GM19099 (cell line): ENCODE measurements around the gene MAP2.

Source experiments
- POLR2A ChIP-seq: IDR thresholded peaks from 3 replicates; pipeline ENCODE4 v1.6.1; 2011; ENCODE audit warnings: low read depth; ENCODE audit not compliant: insufficient read length; ENCODE audit errors: extremely low read depth

MAP2 gene

DNA sequence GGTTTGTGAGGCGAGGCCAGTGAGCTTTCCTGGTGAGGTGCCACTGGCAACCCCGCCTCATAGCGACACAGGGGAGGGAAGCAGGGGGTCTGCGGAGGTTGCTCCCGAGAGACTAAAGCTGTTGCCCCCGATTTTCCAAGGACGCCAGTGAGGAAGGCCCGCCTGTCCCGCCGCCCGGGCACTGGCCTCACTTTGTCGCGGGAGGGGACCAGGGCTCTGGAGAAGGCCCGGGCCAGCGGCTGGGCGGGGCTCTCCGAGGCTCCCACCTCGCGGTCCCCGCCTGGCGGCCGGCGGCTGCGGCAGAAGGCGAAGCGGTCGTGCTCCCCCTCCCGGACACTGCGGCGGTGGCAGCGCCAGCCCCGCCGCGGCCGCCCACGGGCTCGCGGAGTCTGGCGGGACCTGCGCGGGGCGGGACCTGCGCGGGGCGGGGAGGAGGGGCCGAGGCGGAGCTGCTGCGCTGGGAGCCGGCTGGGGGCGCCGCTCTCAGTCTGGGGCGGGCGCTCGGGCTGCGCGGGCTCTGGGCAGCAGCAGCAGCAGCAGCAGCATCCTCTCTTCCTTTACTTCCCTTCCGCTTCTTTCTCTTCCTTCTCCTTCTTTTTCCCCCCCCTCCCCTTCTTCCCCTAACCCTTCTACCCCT, at the start of gene MAP2:
MAP2 (plus strand) TSS at position 486 of the 637 bp plus-strand sequence. CDS start 229,124 bp downstream, outside the sequence.
- no peak for TF ChIP-seq POLR2A

DNA sequence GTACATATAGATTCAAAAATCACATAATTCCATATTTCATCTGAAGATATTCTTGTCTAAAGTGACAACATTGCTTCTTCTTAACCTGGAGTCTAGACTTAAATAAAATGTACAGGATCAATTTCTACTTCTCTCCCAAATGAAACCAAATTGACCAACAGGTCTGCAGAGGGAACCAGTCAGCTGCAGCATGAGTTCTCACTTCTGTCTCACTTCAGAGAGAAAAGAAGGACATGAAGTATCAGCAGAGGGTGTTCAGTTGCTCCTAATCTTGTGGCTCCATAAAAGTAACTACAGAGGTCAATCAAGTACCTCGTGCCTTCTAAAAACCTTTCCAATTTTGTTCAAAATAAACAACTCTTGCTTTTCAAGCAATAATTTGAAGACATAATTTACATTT, 47.2 kb upstream of the MAP2 start:
- TF ChIP-seq POLR2A, result no peak

- no peak for TF ChIP-seq POLR2A
Observed at GRCh38 chr2:209380293-209380692, 43.6 kb upstream of the MAP2 start.

DNA sequence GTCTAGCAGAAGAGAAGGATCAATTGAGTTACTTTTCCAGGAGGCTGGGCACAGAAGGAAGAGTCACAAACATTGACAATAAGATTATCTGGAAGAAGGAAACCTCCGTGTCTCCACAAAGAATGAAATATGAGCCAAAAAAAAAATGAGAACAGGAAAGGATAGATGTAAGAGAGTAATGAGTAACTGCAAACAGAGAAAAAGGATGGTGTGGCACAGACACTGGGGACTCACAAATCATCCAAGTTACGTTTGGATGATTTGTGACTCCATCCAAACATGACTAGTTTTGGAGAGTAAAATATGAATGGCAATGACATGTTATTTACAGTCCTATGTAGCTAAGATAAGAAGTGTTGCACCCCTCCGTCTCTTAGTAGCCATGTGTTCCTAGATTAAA, 42.8 kb upstream of the MAP2 start:
- TF ChIP-seq POLR2A, result no peak

DNA sequence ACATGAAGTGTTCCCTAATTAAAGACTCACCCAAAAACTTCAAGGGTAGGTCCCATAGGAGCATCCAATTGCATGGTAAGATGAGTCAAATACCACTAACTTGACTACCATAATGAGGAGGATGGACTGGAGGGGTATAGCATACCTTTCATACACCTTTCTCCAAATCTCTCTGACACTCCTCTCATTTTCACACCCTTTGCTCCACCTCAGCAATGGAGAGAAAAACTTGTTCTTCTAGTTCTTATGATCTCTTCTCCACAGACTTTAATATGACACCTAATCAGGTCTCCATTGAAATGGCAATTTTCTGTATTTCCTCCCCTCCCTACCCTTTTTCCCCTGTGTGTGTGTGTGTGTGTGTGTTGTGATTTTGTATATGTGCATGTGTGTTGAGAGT, 41.1 kb upstream of the MAP2 start:
- TF ChIP-seq POLR2A, result no peak

GRCh38 chr2:209383212-209383611, 40.6 kb upstream of the MAP2 start:
- TF ChIP-seq POLR2A, result no peak

GRCh38 chr2:209387389-209387788, 36.5 kb upstream of the MAP2 start:
- no peak for TF ChIP-seq POLR2A

DNA sequence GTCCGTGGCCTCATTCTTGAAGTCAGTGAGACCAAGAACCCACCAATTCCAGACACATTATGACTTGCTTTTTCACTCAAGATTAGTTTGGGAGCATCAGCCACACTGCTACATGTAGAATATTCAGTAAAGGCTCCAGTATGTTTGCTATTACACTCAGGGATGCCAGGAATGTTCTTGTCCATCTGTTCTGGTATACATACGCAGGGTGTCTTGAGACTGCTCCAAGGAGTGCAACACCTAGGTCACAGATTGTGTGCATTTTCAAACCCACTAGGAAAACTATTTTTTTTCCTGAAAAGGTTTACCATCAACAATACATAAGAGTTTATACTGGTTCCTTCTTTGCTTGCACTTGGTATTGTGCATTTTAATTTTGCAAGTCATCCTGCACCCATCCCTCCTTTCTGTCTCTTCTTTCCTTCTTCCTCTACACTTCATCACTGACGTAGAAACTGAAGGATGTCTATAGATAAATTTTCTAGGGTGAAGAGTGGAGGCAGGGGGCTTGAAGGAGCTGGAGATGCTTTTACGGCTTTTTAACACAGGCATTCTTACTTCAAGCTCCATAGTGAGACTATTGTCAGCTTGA, 35.3 kb upstream of the MAP2 start:
- no peak for TF ChIP-seq POLR2A

DNA sequence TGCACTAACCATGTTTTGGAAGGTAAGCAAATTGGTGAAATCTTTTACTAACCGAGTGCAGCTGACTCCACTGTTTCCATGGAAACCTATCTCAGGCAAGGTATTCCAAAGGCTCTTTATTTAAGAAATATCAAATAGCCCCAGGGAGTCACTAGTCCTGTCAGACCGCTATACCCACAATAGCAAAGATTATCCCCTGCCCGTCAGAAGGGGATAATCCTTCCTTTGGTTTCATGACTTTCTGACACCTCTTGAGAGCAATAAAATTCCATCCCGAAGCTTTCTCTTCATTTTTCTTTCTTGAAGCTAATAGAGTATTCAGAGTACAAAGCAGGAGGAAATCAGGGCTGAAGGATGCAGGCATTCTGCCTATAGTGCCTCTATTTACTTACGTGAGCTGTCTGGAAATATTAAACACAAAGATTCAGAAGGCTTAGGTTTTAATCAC, 34.7 kb upstream of the MAP2 start:
- TF ChIP-seq POLR2A, result no peak

- no peak for TF ChIP-seq POLR2A
Observed at GRCh38 chr2:209390839-209391238, 33.0 kb upstream of the MAP2 start.

- TF ChIP-seq POLR2A, result no peak
Observed at GRCh38 chr2:209391776-209392401, 32.0 kb upstream of the MAP2 start.

- TF ChIP-seq POLR2A, result no peak
Observed at GRCh38 chr2:209395229-209395628, 28.6 kb upstream of the MAP2 start.

- TF ChIP-seq POLR2A, result no peak
Observed at GRCh38 chr2:209395652-209396051, 28.2 kb upstream of the MAP2 start.

DNA sequence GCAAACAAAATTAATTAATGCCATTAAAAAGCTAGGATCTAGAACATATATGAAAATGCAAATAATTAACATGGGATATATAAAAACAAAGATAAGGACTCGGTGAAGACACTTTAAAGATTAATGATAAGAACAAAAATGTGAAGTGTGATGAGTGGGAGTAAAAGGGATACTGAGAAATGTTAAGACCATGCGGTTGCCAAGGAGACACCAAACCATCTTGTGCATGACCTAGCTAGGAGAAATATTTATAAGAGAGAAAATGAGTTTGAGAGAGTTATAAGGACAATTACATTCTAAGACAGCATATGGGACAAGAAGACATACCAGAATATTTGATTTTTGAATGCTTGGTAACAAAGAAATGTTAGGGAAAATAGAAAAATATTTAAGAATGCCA, 25.4 kb upstream of the MAP2 start:
- TF ChIP-seq POLR2A, result no peak

- no peak for TF ChIP-seq POLR2A
Observed at GRCh38 chr2:209401788-209402187, 22.1 kb upstream of the MAP2 start.

DNA sequence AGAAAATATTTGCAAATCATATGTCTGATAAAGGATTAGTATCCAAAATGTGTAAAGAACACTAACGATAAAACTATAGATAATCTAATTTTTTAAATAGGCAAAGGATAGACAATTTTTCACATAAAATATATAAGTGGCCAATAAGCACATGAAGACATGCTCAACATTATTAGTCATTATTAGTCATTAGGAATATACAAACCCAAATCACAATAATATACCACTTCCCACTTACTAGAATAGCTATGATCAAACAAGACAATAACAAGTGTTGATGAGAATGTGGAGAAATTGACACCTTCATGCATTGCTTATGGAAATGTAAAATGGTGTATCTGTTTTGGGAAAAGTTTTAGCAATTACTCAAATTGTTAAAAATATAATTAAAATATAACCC, 12.6 kb upstream of the MAP2 start:
- TF ChIP-seq POLR2A, result no peak
